GM18951 (cell line): Measurements from ENCODE around the gene APOL4.
"Not testable (repeated sequence)": the region's sequence is repeated elsewhere in the genome, so short reads cannot be mapped to it uniquely, and the experiment has no call there.

Source experiments
- POLR2A ChIP-seq: IDR thresholded peaks from 4 replicates; pipeline ENCODE4 v1.6.1; 2011; ENCODE audit warnings: mild to moderate bottlenecking; ENCODE audit not compliant: insufficient read length, insufficient read depth; ENCODE audit errors: extremely low read depth
- in situ Hi-C: fragments of 300-500 bp; cut with MboI; formaldehyde crosslinking; loops from one replicate; pipeline ENCODE4 v1.12.0; 2022; ENCODE audit warnings: low sequenced_read_pairs, mixed read lengths, inconsistent platforms; ENCODE audit not compliant: unreplicated experiment

Gene APOL4

GRCh38 chr22:36155702-36156101, 45.9 kb downstream of the APOL4 start:
- no peak for TF ChIP-seq POLR2A
- in situ Hi-C loops, result no loop called here

GRCh38 chr22:36154423-36154945, 47.1 kb downstream of the APOL4 start:
- no peak for TF ChIP-seq POLR2A
- in situ Hi-C loops, result no loop called here

DNA sequence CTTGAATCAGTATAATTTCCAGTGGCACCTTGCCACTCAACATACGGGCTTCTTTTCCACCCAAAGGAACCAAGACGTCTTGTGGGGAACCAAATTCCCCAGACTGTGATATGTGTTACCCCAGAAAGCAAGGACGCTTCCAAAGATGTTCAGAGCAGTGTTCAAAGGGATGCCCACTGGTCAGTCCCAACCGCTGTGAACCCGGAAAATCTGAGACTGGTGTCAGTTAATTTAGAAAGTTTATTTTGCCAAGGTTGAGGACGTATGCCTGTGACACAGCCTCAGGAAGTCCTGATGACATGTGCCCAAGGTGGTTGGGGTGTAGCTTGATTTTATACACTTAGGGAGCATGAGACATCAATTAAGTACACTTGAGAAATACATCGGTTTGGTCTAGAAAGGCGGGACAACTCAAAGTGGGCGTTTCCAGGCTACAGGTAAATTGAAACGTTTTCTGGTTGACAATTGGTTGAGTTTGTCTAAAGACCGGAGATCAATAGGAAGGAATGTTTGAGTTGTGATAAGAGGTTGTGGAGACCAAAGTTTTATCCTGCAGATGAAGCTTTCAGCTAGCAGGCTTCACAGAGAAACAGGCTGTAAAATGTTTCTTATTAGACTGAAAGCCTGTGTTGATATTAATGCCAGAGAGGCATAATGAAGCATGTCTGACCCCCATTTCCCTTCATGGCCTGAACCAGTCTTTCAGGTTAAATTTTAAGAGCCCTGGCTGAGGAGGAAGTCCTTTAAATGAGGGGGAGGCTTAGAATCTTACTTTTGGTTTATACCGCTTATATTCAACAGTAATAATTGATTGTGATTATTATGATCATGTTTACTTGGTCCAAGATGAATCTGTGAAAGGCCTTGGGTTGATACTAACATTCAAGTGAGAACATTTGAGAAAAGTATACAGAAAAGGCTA, 47.8 kb downstream of the APOL4 start:
- in situ Hi-C loops, result no loop called here
- TF ChIP-seq POLR2A, result no peak

DNA sequence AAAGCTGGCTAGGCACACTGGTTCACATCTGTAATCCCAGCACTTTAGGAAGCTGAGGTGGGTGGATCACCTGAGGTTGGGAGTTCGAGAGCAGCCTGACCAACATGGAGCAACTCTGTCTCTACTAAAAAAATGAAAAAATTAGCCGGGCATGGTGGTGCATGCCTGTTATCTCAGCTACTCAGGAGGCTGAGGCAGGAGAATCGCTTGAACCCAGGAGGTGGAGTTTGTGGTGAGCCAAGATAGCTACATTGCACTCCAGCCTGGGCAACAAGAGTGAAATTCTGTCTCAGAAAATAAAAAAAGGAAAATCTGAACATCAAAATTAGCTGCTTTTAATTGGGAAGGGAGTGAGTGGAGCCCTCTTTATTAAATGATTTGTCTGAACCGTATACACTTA, 48.8 kb downstream of the APOL4 start:
- in situ Hi-C loops, result not testable (repeated sequence)

DNA sequence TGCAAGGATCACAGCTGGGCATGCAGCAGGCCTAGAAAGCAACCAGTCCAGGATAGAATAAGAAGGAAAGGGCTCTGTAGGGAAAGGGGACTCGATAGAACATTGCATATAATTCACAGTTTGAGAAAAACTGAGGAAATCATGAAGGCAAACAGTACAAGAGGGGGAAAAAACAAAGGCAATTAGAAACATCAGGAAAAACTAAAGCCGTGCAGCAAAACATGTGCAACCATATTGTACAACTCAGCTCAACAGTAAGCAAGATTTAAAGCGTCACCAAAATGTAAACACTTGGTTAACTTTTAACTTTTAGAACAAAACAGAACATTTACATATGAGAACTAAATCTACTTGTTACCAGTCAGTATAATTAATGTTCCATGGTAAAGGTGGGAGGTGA, 49.5 kb downstream of the APOL4 start:
- in situ Hi-C loops, result no loop called here
- TF ChIP-seq POLR2A, result no peak

DNA sequence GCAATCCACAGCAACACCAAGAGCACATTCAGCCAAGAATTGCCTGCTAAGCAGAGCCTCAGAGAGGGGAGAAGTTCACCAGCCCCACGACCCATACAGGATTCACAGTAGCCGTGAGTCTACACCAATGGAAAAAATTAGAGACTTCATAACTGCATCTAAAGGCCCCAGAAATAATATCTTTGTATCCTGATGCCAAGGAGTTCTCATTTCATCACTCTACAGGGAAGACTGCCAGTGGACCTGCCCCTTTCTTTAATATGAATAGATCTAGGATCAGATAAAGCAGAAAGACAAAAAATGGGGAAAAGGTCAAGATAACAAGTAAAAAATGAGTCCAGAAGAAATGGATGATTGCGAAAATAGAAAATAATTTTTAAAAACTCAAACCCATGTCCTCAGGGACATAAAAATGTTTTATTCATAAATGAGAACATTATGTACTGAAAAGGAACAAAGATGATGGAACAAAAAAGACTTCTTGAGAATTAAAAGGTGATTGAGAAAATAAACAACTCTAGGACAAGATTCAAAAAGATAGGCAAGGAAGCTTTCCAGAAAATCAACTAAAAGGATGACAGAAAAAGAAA, 50.5 kb downstream of the APOL4 start:
- no peak for TF ChIP-seq POLR2A
- in situ Hi-C loops, result no loop called here

DNA sequence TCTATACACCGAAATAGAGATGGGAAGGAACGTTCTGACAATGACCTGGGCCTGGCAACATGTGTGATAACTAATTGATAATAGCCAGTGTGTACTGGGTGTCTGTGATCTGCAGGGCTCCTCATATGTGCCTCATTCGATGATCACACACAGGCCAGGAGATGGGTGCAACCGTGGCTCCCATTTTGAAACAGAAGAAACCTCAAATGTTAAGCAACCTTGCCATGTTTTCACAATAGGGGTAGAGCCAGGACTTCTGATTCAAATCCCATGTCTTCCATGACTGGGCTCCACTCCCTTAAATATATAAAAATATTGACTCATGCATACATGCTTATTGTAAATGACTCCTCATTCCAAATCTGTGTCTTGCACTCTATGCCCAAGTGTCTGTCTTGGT, 52.2 kb downstream of the APOL4 start:
- TF ChIP-seq POLR2A, result no peak
- in situ Hi-C loops, result no loop called here

GRCh38 chr22:36148411-36148810, 53.2 kb downstream of the APOL4 start:
- in situ Hi-C loops, result no loop called here
- no peak for TF ChIP-seq POLR2A

- in situ Hi-C loops, result no loop called here
- TF ChIP-seq POLR2A, result no peak
Observed at GRCh38 chr22:36147196-36147791, 54.3 kb downstream of the APOL4 start.

DNA sequence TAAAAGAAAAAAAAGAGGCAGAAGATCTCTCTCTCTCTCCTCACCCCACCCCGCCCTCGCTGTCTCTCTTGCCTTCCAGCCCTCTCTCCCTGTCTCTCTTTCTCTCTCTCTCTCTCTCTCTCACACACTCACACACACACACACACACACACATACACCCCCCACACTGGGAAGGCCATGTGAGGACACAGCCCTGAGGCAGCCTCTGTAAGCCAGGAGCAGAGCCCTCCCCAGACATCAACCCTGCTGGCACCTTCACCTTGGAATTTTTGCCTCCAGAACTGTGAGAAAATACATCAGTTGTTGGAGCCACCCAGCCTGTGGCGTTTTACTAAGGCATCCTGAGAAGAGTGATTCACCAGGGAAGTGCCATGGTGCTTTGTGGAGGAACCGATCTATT, 55.7 kb downstream of the APOL4 start:
- in situ Hi-C loops, result no loop called here
- TF ChIP-seq POLR2A, result no peak

GRCh38 chr22:36144886-36145541, 56.6 kb downstream of the APOL4 start:
- in situ Hi-C loops, result loop anchor here (5.0 kb wide), 1 partner anchor 32 kb away; no protein-coding TSS in a partner anchor
- TF ChIP-seq POLR2A, result no peak

- no peak for TF ChIP-seq POLR2A
- in situ Hi-C loops, result loop anchor here (5.0 kb wide), 1 partner anchor 33 kb away; no protein-coding TSS in a partner anchor
Observed at GRCh38 chr22:36143956-36144355, 57.7 kb downstream of the APOL4 start.
